Stimulated activated CD4-positive, alpha-beta T cell treated with anti-CD3 and anti-CD28 coated beads, Interleukin-1b, Interleukin-23, amount 100 ng/mL, for 4 hours (primary cell): Measurements from ENCODE around the gene ERMAP.
A peak's percentile ranks its signal among the peaks of the same experiment; 100 is the strongest.
"Not testable (repeated sequence)": the region's sequence is repeated elsewhere in the genome, so short reads cannot be mapped to it uniquely, and the experiment has no call there.

ENCODE experiments used
- DNase-seq, 2 donors: peaks; one replicate each; pipeline ENCODE4 v3.0.0-alpha.2; 2020; ENCODE audit warnings: low read depth in 2 of 2

The ERMAP gene

DNA sequence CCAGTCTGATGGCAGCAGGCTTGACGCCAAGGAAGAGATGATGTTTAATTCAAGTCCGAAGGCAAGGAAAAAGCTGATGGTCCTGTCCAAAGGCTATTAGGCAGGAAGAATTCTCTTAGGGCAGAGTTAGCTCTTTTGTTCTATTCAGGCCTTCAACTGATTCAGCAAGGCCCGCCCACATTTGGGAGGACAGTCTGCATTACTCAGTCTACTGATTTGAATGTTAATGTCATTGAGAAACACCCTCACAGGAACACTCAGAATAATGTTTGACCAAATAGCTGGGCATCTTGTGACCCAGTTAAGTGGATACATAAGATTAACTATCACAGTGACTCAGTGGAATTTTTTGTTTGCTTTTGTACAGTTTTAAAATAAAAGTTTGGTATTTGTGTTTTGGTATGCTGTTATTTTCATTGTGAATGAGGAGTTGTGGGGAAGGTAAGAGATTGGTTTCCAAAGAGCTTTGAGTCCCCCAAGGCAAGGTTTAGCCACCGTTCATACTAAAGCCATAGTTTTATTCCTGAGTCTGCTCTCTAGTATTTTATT lies 27.7 kb downstream of the ERMAP start:
- DNase-seq = no peak

DNA sequence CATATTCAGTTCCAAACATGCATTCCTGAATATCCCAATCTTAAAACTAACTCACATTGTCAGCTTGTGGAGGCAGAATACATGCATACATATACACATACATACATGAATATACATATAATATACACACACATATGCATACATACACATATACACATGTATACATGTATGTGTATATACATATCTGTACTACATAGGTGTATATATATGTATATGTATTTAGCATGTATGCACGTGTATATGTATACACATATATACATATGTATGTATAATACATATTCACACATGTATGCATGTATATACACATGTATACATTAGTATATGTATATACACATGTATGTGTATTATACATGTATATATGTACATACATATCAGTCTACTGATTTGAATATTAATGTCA lies 28.3 kb downstream of the ERMAP start:
- DNase-seq = no peak

DNA sequence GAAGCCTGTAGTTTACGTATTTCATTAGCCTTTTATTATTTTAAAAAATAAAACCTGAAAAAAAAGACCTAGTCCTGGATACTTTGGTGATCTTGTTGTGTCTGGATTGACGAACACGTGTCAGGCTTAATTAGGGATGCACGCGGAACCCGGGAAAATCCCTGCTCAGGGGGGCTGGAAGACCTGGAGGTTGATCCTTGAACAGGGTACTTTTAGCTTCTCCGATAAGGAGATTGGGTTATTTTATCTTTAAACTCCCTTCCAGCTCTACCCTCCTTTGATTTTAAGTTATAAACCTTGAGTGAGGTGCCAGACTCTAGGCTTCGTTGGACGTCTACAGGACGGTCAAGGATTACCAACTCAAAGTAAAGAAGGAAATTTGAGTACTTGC lies 28.9 kb downstream of the ERMAP start:
- no peak for DNase-seq

DNA sequence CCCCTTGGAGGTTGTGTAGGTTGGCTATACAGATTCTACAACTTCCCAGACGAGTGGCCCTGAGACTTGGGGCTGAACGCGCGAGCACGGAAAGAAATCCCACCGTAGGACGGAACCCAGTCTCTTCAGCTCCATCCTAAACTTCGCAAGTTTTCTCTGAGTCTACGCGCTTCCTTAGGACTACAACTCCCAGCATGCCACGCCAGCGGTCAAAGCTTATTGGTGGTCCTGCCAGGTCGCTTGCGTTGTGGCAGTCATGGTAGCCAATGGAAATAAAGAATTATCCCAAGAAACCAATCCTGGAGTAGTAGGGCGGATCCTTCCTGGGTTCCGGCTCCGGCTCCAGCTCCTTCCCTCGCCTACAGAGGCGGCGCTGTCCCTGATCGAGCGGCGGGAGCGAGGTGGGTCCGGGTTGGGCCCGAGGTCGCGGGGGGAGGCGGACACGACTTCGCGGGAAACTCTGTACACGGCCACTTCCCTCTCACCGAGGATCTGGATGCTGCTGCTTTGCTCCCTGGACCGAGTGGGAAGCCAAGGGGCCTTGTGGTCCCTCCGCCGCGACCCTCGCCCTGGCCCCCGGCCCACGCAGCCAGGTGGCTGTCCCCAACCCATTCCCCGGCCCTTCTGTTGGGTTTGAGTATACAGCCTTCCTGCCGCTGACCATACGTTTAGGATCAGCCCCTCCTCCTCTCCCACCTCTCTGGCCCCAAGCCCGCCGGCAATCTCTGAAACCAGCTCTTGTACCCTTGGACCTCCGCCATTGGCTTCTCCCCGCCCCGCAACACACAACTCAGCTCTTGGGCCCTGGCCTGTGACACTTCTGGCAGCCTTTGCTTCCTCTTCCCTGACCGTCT lies 29.6 kb downstream of the ERMAP start, which contains the start of gene ZNF691:
Gene ZNF691, plus strand, starts transcription at position 357 of the 854 bp plus-strand sequence. CDS start 3,046 bp downstream, outside the sequence.
- DNase-seq = peak; percentile 70 to 78

DNA sequence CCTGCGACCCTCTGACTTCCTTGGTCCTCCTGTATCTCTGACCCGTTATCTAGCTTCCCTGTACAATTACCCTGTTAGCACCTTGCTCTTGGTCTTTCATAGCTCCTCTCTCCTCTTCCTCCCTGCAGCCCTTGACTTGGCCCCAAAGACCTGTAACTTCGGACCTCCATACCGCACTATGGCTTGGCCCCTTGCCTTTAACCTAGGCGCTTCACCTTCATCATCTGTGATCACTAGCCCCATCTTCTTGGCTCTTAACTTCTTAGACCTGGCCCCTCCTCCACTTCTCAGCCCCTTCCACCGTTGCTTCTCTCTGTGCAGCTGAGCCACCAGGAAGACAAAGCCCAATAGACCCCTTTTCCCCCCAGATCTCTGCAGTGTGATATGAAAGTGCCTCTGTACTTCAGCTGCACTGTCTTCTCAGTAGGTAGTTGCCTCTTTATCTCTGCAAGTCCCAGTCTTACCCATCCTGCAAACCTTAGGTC lies 30.2 kb downstream of the ERMAP start:
- DNase-seq = no peak

DNA sequence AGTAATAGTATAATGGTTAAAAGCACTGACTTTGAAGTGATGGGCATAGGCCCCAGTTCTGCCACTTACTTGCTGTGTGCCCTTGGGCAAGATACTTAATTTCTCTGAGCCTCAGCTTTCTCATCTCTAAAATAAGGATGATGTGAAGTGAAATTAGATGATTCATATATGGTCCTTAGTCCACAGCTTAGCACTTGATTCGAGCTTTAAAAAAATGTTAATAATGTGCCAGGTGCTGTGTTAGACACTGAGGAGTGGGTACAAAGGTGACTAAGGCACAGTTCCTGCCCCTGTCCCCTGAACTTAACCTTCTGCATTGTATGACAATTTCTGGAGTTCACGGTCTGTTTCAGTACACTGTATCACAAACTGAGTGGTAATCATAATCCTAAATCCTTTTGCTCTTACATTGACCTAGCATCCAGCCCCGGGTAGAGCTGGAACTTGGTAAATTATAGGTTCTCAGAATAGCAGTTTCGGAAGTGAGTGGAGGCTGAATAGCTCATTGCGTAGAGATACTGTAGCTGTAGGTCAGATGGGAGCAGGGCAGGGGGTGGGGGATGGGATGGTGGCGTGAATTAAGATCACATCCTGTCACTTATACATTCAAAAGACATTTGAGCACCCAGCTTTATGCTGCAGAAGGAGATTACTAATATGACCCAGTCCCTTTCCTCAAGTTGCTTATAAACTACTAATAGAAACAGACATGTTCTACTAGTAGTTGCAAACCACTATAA lies 31.0 kb downstream of the ERMAP start:
- no peak for DNase-seq

DNA sequence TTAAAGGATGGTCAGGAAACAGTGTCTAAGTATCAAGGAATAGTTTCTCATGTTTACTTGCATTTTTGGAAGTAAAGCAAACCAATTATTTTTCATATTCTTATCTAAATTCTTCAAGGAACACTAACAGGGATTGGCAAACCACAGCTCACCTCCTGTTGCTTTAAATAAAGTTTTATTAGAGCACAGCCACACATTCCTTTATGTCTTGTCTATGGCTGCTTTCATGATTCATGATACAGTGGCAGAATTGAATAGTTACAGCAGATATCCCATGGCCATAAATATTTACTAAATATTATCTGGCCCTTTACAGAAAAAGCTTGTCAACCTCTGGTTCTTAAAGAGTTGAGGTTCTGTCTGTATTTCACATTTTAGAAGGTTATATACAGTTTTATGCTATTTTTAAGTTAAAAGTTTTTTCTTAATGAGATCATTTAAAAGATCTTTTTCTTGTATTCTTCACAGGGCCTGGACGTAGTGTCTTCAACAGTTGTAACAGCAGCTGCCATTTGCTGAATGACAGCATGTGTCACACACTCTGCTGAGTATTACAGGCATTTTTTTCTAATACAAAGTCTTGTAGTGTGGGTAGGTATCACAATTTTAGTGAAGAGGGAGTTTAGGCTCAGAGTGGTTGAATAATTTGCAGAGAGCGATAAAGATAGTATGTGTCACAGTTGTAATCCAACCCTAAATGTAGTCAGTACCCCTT lies 32.1 kb downstream of the ERMAP start:
- DNase-seq = no peak

DNA sequence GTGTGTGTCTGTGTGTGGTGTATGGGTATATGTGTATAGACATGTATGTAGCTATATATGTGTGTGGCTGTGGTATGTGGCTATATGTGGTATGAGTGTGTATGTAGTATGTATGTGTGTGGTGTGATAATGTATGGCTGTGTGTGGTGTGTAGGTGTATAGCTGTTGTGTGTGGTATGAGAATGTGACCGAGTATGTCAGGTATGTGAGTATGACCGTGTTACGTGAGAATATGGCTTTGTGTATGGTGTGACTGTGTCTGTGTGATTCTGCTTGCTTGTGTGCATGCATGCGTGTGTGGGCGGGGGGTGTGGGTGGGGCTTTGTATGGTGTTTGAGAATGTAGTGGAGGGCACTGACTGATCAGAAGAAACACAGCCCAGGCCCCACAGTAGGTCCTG lies 33.0 kb downstream of the ERMAP start:
- DNase-seq = no peak

DNA sequence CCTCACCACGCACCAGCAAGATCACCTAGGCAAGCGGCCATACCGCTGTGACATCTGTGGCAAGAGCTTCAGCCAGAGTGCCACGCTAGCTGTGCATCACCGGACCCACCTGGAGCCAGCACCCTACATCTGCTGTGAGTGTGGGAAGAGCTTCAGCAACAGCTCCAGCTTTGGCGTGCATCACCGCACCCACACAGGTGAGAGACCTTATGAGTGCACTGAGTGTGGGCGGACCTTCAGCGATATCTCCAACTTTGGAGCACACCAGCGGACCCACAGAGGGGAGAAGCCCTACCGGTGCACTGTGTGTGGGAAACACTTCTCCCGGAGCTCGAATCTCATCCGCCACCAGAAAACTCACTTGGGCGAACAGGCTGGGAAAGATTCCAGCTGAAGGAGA lies 34.5 kb downstream of the ERMAP start:
- no peak for DNase-seq

DNA sequence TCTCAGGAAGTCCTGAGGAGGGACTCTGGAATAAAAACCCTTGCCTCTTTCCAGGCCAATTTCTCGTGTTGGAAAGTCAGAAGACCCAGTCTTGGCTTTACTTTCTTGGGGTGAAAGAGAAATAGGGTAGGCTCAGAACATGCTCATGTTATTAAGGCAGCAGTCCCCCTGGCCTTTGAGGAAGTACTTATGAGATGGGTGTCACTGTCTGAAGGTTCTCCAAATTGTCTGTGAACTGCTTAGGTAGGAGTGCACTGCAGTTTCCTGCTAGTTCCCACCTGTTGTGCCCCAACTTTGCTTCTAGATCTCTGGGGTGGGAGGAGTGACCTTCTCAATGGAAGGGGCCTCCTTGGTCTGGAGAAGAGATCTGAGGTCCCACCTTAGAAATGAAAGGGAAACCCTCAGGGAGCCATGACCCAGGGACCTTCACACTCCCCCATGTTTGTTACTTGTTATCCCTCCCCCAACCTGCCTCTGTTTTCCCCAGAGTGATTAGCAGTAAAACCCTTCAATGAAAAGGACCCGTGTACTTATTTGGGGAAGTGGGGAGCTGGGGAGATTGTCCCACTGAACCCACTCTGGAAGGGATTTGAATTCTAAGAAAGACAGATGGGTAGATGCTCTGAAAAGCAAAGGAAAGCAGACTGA lies 35.2 kb downstream of the ERMAP start:
- no peak for DNase-seq

DNA sequence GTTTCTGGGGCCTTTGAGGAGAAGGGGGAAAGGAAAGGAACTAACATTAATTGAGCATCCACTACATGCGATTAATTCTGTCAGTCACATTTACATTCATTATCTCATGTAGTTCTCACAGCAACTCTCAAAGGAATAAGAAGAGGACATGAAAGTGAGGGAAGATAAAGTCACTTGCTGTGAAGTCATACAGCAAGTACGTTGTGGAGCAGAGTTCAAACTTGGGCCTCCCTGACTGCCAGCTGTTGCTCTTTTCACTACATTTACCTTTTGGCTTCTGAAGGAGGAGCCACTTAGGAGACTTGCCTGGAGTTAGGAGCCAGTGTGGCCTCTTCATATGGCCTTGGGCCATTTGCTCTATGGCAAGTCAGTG lies 35.7 kb downstream of the ERMAP start:
- DNase-seq = no peak

DNA sequence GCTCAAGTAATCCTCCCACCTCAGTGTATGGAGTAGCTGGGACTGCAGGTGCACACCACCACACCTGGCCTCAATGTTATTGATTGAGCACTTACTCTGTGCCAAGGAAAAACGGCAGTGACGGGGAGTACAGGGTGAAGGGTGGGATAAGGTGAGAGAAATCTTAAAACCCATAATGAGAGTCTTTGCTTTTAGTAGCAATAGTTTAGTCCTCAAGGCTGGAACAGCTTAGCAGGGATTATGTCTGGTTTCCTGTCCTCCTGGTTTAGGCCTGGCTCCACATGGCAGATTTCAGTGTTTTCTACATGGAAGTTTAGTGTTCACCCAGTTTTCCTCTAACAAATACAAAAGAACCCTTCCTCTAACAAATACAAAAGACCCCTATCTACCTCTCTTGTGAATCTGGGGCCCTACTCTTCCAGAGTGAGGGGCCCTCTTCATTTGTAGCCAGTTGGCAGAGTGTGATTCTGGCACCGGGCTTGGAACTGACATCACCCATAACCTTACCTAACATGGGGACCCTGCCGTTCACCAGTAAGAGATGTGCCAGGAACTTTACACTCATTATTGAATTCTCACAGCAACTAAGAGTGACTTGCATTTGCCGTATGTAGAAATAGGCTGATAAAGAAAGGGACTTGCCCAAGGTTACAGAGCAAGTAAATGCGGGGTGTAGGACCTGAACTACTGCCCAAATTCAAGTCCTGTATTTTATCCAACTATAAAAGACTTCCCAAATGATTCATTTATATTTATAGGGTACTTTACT lies 36.4 kb downstream of the ERMAP start:
- DNase-seq = no peak

DNA sequence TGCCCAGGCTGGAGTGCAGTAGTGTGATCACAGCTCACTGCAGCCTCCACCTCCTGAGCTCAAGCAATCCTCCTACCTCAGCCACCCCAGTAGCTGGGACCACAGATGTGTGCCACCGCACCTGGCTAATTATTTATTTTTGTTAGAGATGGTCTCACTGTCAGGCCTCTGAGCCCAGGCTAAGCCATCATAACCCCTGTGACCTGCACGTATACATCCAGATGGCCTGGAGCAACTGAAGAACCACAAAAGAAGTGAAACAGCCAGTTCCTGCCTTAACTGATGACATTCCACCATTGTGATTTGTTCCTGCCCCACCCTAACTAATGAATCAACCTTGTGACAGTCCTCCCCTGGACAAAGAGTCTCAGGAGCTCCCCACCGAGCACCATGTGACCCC lies 39.6 kb downstream of the ERMAP start:
- DNase-seq = not testable (repeated sequence)

DNA sequence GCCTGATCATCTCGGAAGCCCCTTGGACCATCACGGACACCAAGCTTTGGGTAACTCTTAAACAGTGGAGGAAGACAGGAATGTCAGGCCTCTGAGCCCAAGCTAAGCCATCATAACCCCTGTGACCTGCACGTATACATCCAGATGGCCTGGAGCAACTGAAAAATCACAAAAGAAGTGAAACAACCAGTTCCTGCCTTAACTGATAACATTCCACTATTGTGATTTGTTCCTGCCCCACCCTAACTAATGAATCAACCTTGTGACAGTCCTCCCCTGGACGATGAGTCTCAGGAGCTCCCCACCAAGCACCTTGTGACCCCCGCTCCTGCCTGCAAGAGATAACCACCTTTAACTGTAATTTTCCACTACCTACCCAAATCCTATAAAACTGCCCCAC lies 42.4 kb downstream of the ERMAP start:
- not testable (repeated sequence) for DNase-seq

DNA sequence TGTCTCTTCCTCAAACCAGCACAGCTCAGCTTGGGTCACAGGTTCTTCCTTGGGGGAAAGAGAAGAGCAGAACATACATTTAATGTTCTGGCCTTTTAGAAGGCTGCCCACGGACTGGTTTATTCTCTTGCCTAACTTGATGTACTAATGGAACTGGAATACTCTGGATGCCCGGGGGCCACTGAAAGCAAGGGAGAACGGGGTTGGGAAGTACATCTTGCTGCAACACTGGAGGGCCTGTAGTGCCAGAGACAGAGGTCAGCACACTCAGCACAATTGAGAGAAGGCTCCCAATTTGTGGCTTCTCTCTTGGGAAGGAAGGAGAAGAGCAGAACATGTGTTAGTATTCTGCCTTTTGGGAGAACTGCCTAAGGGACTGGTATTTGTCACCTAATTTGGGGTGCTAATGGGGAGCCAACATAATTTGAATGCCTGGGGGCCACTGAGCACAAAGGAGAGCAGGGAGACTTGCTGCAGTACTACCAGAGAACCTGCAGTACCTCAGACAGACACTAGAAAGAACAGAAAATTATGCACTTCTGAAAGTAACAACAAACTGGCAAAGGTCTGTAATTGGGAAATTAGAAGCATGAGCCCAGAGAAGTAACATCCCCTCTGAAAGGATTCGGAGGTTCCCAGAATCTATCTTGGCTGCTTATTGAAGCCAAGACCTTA lies 43.6 kb downstream of the ERMAP start:
- DNase-seq = no peak

DNA sequence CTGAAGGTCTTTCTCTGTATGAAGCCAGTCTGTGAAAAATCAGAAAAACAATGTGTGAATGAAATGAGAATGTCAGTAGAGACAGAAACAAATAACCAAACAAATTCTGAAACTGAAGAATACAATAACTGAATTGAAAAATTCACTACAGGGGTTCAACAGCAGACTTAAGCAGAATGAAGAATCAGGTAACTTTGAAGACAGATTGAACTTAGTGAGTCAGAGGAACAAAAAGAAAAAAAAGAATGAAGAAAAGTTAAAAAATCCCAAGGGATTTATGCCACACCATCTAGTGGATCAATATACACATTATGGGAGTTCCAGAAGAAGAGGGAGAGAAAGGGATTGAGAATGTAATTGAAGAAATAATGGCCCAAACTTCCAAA lies 44.1 kb downstream of the ERMAP start:
- DNase-seq = no peak

DNA sequence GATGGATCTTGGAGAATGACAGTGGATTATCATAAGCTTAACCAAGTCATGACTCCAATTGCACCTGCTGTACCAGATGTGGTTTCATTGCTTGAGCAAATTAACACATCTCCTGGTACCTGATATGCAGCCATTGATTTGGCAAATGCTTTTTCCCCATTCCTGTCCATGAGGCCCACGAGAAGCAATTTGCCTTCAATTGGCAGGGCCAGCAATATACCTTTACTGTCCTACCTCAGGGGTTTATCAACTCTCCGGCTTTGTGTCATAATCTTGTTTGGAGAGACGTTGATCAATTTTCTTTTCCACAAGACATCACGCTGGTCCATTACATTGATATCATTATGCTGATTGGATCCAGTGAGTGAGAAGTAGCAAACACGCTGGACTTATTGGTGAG lies 49.6 kb downstream of the ERMAP start:
- no peak for DNase-seq

DNA sequence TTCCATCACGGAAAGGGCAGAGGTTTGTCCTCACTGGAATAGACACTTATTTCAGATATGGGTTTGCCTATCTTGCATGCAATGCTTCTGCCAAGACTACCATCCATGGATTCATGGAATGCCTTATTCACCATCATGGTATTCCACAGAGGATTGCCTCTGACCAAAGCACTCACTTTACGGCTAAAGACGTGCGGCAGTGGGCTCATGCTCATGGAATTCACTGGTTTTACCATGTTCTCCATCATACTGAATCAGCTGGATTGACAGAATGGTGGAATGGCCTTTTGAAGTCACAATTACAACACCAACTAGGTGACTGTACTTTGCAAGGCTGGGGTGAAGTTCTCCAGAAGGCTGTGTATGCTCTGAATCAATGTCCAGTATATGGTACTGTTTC lies 51.5 kb downstream of the ERMAP start:
- not testable (repeated sequence) for DNase-seq

DNA sequence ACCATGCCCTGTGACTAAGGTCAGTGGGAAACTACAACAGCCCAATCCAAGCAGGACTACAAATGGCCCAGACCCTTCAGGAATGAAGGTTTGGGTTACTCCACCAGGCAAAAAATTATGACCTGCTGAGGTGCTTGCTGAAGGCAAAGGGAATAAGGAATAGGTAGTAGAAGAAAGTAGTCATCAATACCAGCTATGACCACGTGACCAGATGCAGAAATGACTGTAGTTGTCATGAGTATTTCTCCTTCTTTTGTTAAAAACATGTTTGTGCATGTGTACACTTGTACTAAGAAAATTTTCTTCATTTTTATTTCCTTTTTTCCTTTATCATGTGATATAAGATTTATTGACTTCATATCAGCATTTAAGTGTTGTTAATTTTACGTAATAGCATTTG lies 52.3 kb downstream of the ERMAP start:
- DNase-seq = not testable (repeated sequence)

DNA sequence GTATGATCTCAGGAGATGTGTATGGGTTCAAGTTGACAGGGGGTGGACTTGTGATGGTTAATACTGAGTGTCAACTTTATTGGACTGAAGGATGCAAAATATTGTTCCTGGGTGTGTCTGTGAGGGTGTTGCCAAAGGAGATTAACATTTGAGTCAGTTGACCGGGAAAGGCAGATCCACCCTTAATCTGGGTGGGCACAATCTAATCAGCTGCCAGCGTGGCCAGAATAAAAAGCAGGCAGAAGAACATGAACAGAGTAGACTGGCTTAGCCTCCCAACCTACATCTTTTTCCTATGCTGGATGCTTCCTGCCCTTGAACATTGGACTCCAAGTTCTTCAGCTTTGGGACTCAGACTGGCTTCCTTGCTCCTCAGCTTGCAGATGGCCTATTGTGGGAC lies 52.8 kb downstream of the ERMAP start:
- DNase-seq = not testable (repeated sequence)
